GM15510 (cell line): ENCODE results near the gene PDSS1.

Experiments used
- POLR2A ChIP-seq: IDR thresholded peaks from 3 replicates; pipeline ENCODE4 v1.6.1; 2011; ENCODE audit warnings: borderline replicate concordance; ENCODE audit not compliant: insufficient read length; ENCODE audit errors: extremely low read depth

Gene PDSS1, protein sequence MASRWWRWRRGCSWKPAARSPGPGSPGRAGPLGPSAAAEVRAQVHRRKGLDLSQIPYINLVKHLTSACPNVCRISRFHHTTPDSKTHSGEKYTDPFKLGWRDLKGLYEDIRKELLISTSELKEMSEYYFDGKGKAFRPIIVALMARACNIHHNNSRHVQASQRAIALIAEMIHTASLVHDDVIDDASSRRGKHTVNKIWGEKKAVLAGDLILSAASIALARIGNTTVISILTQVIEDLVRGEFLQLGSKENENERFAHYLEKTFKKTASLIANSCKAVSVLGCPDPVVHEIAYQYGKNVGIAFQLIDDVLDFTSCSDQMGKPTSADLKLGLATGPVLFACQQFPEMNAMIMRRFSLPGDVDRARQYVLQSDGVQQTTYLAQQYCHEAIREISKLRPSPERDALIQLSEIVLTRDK

GRCh38 chr10:26697163-26697921 is at the start of gene PDSS1:
PDSS1 (plus strand) TSS chr10:26697701; CDS start chr10:26697712, 11 bp downstream.
- peak; percentile 81 for TF ChIP-seq POLR2A

DNA sequence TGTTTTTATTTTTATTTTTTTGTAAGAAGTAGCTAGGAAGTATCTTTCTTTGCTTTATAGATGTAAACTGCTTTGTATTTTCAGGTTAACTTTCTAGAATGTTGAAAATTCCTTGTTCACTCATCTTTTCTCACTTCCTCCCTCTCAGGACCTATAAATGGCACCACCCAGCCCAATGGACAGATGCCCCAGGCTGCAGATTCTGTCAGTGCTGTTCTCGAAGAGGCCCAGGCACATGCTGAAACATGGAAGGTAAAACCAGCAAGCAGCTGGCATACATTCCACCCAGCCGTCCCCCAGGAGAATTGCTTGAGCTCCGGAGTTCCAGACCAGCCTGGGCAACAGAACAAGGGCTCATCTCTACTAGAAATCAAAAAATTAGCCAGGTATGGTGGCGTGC is 47.1 kb upstream of the PDSS1 start:
- TF ChIP-seq POLR2A: no peak

- no peak for TF ChIP-seq POLR2A
Measured at GRCh38 chr10:26653004-26653403, 44.5 kb upstream of the PDSS1 start.

GRCh38 chr10:26655746-26656145 is 41.8 kb upstream of the PDSS1 start:
- no peak for TF ChIP-seq POLR2A

- TF ChIP-seq POLR2A: no peak
Measured at GRCh38 chr10:26662864-26663263, 34.6 kb upstream of the PDSS1 start.

DNA sequence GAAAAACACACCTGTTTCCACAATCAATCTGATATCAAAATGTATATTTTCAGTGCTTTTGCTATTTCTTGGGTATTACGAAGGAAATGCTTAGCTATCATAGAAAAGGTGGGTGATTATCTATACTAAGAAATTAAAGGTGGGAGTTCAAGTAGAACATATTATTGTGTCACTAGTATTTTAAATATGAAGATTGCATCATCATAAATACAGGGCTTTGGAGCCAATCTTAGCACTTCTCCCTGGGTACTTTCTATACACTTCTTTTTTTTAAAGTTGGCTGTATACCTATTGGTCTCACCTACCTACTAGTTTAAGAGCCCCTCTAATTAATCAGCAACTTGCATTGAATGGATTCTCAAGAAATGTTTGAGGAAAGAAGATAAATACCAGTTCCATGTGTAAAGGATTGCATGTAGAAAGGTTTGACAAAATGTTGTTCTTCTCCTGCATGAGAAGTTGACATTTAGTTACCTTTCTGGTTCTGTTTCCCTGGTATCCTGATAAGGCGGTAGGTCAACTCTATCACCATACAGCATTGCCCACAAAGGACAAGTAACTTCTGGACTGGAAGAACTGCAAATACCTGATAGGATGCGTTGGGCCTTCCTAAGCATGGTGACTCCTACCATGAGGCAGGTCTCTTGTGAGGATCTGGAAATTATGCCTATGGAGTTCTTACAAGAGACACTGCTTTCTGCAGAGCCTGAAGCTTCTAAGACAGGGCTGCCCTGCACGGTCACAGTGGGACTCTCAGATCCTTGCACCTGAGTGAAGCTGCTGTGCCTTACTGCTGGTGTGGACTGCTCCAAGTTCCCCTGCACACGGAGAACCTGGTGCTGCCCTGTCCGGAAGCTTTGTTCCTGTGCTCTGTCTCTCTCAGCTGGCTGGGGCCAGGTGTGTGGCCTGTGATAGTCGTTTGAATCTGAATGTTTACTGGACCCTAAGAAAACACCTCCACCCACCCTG is 32.1 kb upstream of the PDSS1 start:
- TF ChIP-seq POLR2A: no peak

- no peak for TF ChIP-seq POLR2A
Measured at GRCh38 chr10:26675873-26676257, 21.6 kb upstream of the PDSS1 start.

DNA sequence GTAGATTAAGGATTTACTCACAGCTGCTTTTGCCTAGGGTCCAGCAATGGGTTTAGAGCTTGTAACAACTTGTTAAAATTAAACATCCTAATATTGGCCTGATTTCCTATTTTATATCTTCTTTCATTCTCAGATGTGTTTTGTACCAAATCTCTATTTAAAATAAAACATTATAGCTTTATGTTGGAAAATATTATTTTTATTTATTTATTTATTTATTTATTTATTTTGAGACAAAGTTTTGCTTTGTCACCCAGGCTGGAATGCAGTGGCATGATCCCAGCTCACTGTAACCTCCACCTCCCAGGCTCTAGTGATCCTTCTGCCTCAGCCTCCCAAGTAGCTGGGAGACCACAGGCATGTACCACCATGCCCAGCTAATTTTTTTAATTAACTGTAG is 17.9 kb upstream of the PDSS1 start:
- TF ChIP-seq POLR2A: no peak

- TF ChIP-seq POLR2A: no peak
Measured at GRCh38 chr10:26681076-26681475, 16.4 kb upstream of the PDSS1 start.

DNA sequence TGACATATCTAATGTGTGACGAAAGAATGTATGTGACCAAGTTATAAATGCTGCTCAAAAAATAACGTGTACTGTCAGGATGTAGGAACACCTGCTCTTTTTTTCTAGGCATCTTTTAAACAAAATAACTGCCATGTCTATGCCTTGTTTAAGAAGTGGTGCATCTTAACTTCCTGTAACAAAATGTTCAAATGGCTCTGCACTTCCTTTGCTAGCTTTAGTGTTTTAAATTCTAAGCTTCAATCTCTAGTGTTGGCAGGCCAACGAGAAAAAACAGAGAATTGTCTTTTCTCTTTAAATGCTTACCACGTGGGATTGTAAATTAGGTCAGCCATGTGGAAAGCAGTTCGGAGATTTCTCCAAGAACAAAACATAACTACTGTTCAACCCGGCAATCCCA is 14.6 kb upstream of the PDSS1 start:
- no peak for TF ChIP-seq POLR2A

- no peak for TF ChIP-seq POLR2A
Measured at GRCh38 chr10:26685441-26685840, 12.1 kb upstream of the PDSS1 start.

- TF ChIP-seq POLR2A: no peak
Measured at GRCh38 chr10:26689399-26689798, 8.1 kb upstream of the PDSS1 start.

- TF ChIP-seq POLR2A: no peak
Measured at GRCh38 chr10:26690731-26691475, 6.6 kb upstream of the PDSS1 start.

GRCh38 chr10:26696786-26697162 is 727 bp upstream of the PDSS1 start:
- TF ChIP-seq POLR2A: no peak
